Keratinocyte (primary cell): ENCODE data around the gene EYA3. TPM values are rescaled to one million over a fixed set of nuclear protein-coding genes. Genes with fewer than 3 reads are reported as not detected.

ENCODE experiments used
- DNase-seq: peaks from one replicate; pipeline ENCODE4 v3.0.0-alpha.2; 2011; ENCODE audit warnings: low read depth, missing footprints, low spot score
- FAIRE-seq: peaks from 2 replicates; lab custom pipeline; 2011; peaks lifted over from hg19 to GRCh38; lab: Jason Lieb, UNC
- H2AFZ ChIP-seq: 2 replicates; pipeline ENCODE4 v1.6.0; 2012; ENCODE audit warnings: low read length, control low read depth, inconsistent platforms; ENCODE audit not compliant: control insufficient read depth
- H3K27ac ChIP-seq: 2 replicates; pipeline ENCODE4 v1.5.1; 2011; ENCODE audit warnings: low read length; ENCODE audit not compliant: control insufficient read depth, insufficient read depth
- H3K27me3 ChIP-seq: 3 replicates; pipeline ENCODE4 v1.6.0; 2011; ENCODE audit warnings: low read length; ENCODE audit not compliant: control insufficient read depth, insufficient read depth; ENCODE audit errors: extremely low read depth
- H3K36me3 ChIP-seq, 2 experiments: 2 replicates in 1 of 2; 3 replicates in 1 of 2; pipeline ENCODE4 v1.5.1; 2011; ENCODE audit warnings: low read length in 2 of 2, mild to moderate bottlenecking in 1 of 2; ENCODE audit not compliant: control insufficient read depth in 2 of 2, insufficient read depth in 2 of 2; ENCODE audit errors: extremely low read depth in 1 of 2
- H3K4me1 ChIP-seq: 3 replicates; pipeline ENCODE4 v1.5.1; 2011; ENCODE audit warnings: low read length; ENCODE audit not compliant: control insufficient read depth, insufficient read depth; ENCODE audit errors: extremely low read depth
- H3K4me2 ChIP-seq: 3 replicates; pipeline ENCODE4 v1.6.0; 2011; ENCODE audit warnings: low read depth, low read length; ENCODE audit not compliant: control insufficient read depth, insufficient read depth; ENCODE audit errors: extremely low read depth
- H3K4me3 ChIP-seq, 3 experiments: fragments of 200-600 bp in 1 of 3; sonication (generic) in 1 of 3; 2 replicates in 2 of 3; 3 replicates in 1 of 3; pipeline ENCODE4 v1.5.1; 2011 to 2016; ENCODE audit warnings: low read length in 3 of 3, mild to moderate bottlenecking in 3 of 3, control low read depth in 2 of 3, inconsistent platforms in 1 of 3, low read depth in 1 of 3, mixed read lengths in 1 of 3, mixed run types in 1 of 3, moderate library complexity in 1 of 3; ENCODE audit not compliant: control insufficient read depth in 2 of 3, insufficient read depth in 2 of 3; ENCODE audit errors: extremely low read depth in 1 of 3
- H3K79me2 ChIP-seq: 2 replicates; pipeline ENCODE4 v1.6.0; 2012; ENCODE audit warnings: low read length; ENCODE audit not compliant: control insufficient read depth, insufficient read depth
- H3K9ac ChIP-seq: 3 replicates; pipeline ENCODE4 v1.6.0; 2011; ENCODE audit warnings: low read length; ENCODE audit not compliant: control insufficient read depth, insufficient read depth; ENCODE audit errors: extremely low read depth
- H3K9me1 ChIP-seq: 3 replicates; pipeline ENCODE4 v1.6.0; 2011; ENCODE audit warnings: low read length; ENCODE audit not compliant: control insufficient read depth, insufficient read depth; ENCODE audit errors: extremely low read depth
- H3K9me3 ChIP-seq: 2 replicates; pipeline ENCODE4 v1.5.1; 2012; ENCODE audit warnings: low read depth, low read length; ENCODE audit not compliant: control insufficient read depth
- H4K20me1 ChIP-seq: 3 replicates; pipeline ENCODE4 v1.6.0; 2011; ENCODE audit warnings: low read length; ENCODE audit not compliant: control insufficient read depth, insufficient read depth; ENCODE audit errors: extremely low read depth
- EZH2 ChIP-seq: IDR thresholded peaks from one replicate; pipeline ENCODE4 v1.6.1; 2012; ENCODE audit warnings: inconsistent platforms, mild to moderate bottlenecking, low read length, moderate library complexity
- dilution Hi-C: fragments of 300-500 bp; cut with MboI; formaldehyde crosslinking; loops from one replicate; pipeline ENCODE4 v1.7.0; 2020; ENCODE audit warnings: low sequenced_read_pairs; ENCODE audit not compliant: extremely low pct_ligation_motif_present
- polyA plus RNA-seq, 5 experiments: library from polyadenylated mRNA; depleted of rRNA in 3 of 5; stranded (reverse) in 3 of 5; stranded (forward) in 1 of 5; unstranded in 1 of 5; fragments of >200 nt; gene quantifications; 1 replicate in 1 of 5; 2 replicates in 3 of 5; 3 replicates in 1 of 5; pipeline versions ENCODE4 v1.2.1 to v1.2.3, GENCODE V29; 2011 to 2012; ENCODE audit warnings: missing spikeins in 2 of 5, low read depth in 1 of 5, low replicate concordance in 1 of 5
- TF ChIP-seq, protein P1 (sequence below), 3 experiments: IDR thresholded peaks in 1 of 3; conservative IDR thresholded peaks in 1 of 3; optimal IDR thresholded peaks in 1 of 3; 2 replicates in 2 of 3; 3 replicates in 1 of 3; pipeline versions ENCODE3 to v1.5.1; 2011; ENCODE audit warnings: low read length in 3 of 3, mild to moderate bottlenecking in 3 of 3, moderate library complexity in 2 of 3, control low read depth in 1 of 3, inconsistent platforms in 1 of 3; ENCODE audit not compliant: insufficient read depth in 2 of 3; ENCODE audit errors: extremely low read depth in 1 of 3

Gene EYA3
- polyA plus RNA-seq, 1 donor (not counting 4 experiments of a cell fraction or from before 2014, with no cell fraction given) = 17.6 TPM

GRCh38 chr1:28035420-28035819, 53.0 kb downstream of the EYA3 start:
- Histone ChIP-seq H3K27ac (no peak overlapping the region), H3K9me1 (no peaks in the 10 kb centered on the region), H3K36me3 (peaks cover 0 to 4% of the 10 kb centered on the region in 2 experiments), H2AFZ (no peak overlapping the region), H3K4me2 (no peak overlapping the region), H3K4me3 (no peak overlapping the region), H4K20me1 (no peaks in the 10 kb centered on the region), H3K4me1 (no peaks in the 10 kb centered on the region), H3K79me2 (no peaks in the 10 kb centered on the region), H3K9ac (no peak overlapping the region), H3K9me3 (no peaks in the 10 kb centered on the region), H3K27me3 (no peaks in the 10 kb centered on the region)
- TF ChIP-seq, protein P1, sequence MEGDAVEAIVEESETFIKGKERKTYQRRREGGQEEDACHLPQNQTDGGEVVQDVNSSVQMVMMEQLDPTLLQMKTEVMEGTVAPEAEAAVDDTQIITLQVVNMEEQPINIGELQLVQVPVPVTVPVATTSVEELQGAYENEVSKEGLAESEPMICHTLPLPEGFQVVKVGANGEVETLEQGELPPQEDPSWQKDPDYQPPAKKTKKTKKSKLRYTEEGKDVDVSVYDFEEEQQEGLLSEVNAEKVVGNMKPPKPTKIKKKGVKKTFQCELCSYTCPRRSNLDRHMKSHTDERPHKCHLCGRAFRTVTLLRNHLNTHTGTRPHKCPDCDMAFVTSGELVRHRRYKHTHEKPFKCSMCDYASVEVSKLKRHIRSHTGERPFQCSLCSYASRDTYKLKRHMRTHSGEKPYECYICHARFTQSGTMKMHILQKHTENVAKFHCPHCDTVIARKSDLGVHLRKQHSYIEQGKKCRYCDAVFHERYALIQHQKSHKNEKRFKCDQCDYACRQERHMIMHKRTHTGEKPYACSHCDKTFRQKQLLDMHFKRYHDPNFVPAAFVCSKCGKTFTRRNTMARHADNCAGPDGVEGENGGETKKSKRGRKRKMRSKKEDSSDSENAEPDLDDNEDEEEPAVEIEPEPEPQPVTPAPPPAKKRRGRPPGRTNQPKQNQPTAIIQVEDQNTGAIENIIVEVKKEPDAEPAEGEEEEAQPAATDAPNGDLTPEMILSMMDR (optimal IDR thresholded peaks at IDR 0.05 in 1 of 3, IDR thresholded peaks at IDR 0.05 in 1 of 3, conservative IDR thresholded peaks at IDR 0.05 in 1 of 3; ENCODE audit: extremely low read depth in 1 of 3, insufficient read depth in 2 of 3, low read length in 3 of 3) = no peak
- TF ChIP-seq EZH2 = no peak
- no peak for DNase-seq
- no peak for FAIRE-seq
- dilution Hi-C loops = no loop called here

- no peaks in the 10 kb centered on the region for H3K9me1 ChIP-seq
Observed at GRCh38 chr1:28032281-28032680, 56.1 kb downstream of the EYA3 start.

More at GRCh38 chr1:28032281-28032680, 56.1 kb downstream of the EYA3 start:
- H4K20me1 ChIP-seq = no peaks in the 10 kb centered on the region
- no peak overlapping the region for H3K4me3 ChIP-seq
- dilution Hi-C loops = no loop called here
- no peak overlapping the region for H3K4me2 ChIP-seq
- FAIRE-seq = no peak
- no peaks in the 10 kb centered on the region for H3K4me1 ChIP-seq
- H3K27me3 ChIP-seq = no peaks in the 10 kb centered on the region
- no peak overlapping the region for H2AFZ ChIP-seq
- H3K9ac ChIP-seq = no peak overlapping the region
- no peak overlapping the region for H3K27ac ChIP-seq
- peaks cover 0 to 4% of the 10 kb centered on the region in 2 experiments for H3K36me3 ChIP-seq
- TF ChIP-seq, protein P1 (optimal IDR thresholded peaks at IDR 0.05 in 1 of 3, IDR thresholded peaks at IDR 0.05 in 1 of 3, conservative IDR thresholded peaks at IDR 0.05 in 1 of 3; ENCODE audit: extremely low read depth in 1 of 3, insufficient read depth in 2 of 3, low read length in 3 of 3) = no peak
- TF ChIP-seq EZH2 = no peak
- H3K79me2 ChIP-seq = no peaks in the 10 kb centered on the region
- DNase-seq = no peak
- H3K9me3 ChIP-seq = no peaks in the 10 kb centered on the region
